K562 (cell line): ENCODE measurements around the gene SLC4A2. TPM values are rescaled to one million over a fixed set of nuclear protein-coding genes. Genes with fewer than 3 reads are reported as not detected.
A peak's percentile ranks its signal among the peaks of the same experiment; 100 is the strongest.
"Not testable (repeated sequence)": the region's sequence is repeated elsewhere in the genome, so short reads cannot be mapped to it uniquely, and the experiment has no call there.

Source experiments
- ATF7 ChIP-seq: fragments of 450-650 bp; IDR thresholded peaks from 2 replicates; pipeline ENCODE4 v1.7.1; 2014; ENCODE audit warnings: mild to moderate bottlenecking, moderate library complexity
- CC2D1A ChIP-seq: fragments of 450-650 bp; IDR thresholded peaks from 2 replicates; pipeline ENCODE4 v1.6.1; 2017; ENCODE audit warnings: mild to moderate bottlenecking
- DPF2 ChIP-seq: fragments of 450-650 bp; IDR thresholded peaks from 2 replicates; pipeline ENCODE4 v1.6.1; 2016
- MAFG ChIP-seq: fragments of 450-650 bp; conservative IDR thresholded peaks from 2 replicates; pipeline ENCODE4 v1.6.1; 2016; ENCODE audit warnings: missing genetic modification characterization, missing compliant biosample characterization
- NR4A1 ChIP-seq, 2 experiments: fragments of 250-450 bp in 1 of 2; fragments of 450-650 bp in 1 of 2; sonication (Bioruptor Pico) in 1 of 2; IDR thresholded peaks; 2 replicates each; pipeline versions ENCODE4 v1.4.0 to v1.6.1; 2016 to 2020; ENCODE audit warnings: mild to moderate bottlenecking in 2 of 2, missing compliant biosample characterization in 1 of 2, missing genetic modification characterization in 1 of 2, moderate library complexity in 1 of 2
- ZNF707 ChIP-seq: fragments of 250-450 bp; sonication (Bioruptor Pico); conservative IDR thresholded peaks from 2 replicates; pipeline ENCODE4 v1.8.0; 2022; ENCODE audit warnings: inconsistent platforms, mild to moderate bottlenecking, moderate library complexity
- ZNF75A ChIP-seq: fragments of 450-650 bp; formaldehyde crosslinking; IDR thresholded peaks from 2 replicates; pipeline ENCODE4 v1.4.0; 2020; ENCODE audit warnings: mild to moderate bottlenecking
- polyA plus RNA-seq, 8 experiments: library from polyadenylated mRNA; depleted of rRNA in 4 of 8; stranded (reverse) in 5 of 8; unstranded in 3 of 8; fragments of >200 nt; fragmentation: Nextera tagmentation in 2 of 8; fragmentation: Illumina TruSeq in 1 of 8; extraction: Ambion mirVana in 2 of 8; extraction: Trizol in 1 of 8; gene quantifications; 2 replicates each; pipeline versions ENCODE4 v1.2.1 to v1.2.3, GENCODE V29; 2011 to 2014; ENCODE audit warnings: inconsistent platforms in 1 of 8, missing spikeins in 1 of 8
- total RNA-seq, 7 experiments: library from RNA; depleted of rRNA in 6 of 7; stranded (reverse); fragments of >200 nt in 6 of 7; fragmentation: Illumina TruSeq in 2 of 7; extraction: Trizol in 2 of 7; gene quantifications; 2 replicates each; pipeline versions ENCODE4 v1.2.1 to v1.2.3, GENCODE V29; 2011 to 2021; ENCODE audit warnings: low replicate concordance in 1 of 7
- TF ChIP-seq, protein P1 (sequence below): fragments of 250-450 bp; sonication (Bioruptor Pico); IDR thresholded peaks from 2 replicates; pipeline ENCODE4 v1.4.0; 2020
- TF ChIP-seq, protein P2 (sequence below), 2 experiments: fragments of 450-650 bp in 1 of 2; sonication (generic) in 1 of 2; formaldehyde crosslinking in 1 of 2; IDR thresholded peaks; 2 replicates each; pipeline versions ENCODE4 v1.7.1 to v1.9.0; 2016 to 2022; ENCODE audit warnings: inconsistent platforms in 1 of 2, mild to moderate bottlenecking in 1 of 2, missing genetic modification reagents in 1 of 2

SLC4A2 gene
- total and polyA plus RNA-seq, 9 of the 15 experiments (the other 6 are each of a cell fraction or from before 2014, with no cell fraction given), result 11.4 to 375 (median 130) TPM

GRCh38 chr7:151026771-151027727, 32.3 kb upstream of the SLC4A2 start (continued):
- TF ChIP-seq, protein P1, sequence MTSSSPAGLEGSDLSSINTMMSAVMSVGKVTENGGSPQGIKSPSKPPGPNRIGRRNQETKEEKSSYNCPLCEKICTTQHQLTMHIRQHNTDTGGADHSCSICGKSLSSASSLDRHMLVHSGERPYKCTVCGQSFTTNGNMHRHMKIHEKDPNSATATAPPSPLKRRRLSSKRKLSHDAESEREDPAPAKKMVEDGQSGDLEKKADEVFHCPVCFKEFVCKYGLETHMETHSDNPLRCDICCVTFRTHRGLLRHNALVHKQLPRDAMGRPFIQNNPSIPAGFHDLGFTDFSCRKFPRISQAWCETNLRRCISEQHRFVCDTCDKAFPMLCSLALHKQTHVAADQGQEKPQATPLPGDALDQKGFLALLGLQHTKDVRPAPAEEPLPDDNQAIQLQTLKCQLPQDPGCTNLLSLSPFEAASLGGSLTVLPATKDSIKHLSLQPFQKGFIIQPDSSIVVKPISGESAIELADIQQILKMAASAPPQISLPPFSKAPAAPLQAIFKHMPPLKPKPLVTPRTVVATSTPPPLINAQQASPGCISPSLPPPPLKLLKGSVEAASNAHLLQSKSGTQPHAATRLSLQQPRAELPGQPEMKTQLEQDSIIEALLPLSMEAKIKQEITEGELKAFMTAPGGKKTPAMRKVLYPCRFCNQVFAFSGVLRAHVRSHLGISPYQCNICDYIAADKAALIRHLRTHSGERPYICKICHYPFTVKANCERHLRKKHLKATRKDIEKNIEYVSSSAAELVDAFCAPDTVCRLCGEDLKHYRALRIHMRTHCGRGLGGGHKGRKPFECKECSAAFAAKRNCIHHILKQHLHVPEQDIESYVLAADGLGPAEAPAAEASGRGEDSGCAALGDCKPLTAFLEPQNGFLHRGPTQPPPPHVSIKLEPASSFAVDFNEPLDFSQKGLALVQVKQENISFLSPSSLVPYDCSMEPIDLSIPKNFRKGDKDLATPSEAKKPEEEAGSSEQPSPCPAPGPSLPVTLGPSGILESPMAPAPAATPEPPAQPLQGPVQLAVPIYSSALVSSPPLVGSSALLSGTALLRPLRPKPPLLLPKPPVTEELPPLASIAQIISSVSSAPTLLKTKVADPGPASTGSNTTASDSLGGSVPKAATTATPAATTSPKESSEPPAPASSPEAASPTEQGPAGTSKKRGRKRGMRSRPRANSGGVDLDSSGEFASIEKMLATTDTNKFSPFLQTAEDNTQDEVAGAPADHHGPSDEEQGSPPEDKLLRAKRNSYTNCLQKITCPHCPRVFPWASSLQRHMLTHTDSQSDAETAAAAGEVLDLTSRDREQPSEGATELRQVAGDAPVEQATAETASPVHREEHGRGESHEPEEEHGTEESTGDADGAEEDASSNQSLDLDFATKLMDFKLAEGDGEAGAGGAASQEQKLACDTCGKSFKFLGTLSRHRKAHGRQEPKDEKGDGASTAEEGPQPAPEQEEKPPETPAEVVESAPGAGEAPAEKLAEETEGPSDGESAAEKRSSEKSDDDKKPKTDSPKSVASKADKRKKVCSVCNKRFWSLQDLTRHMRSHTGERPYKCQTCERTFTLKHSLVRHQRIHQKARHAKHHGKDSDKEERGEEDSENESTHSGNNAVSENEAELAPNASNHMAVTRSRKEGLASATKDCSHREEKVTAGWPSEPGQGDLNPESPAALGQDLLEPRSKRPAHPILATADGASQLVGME (CRISPR knock-in tag), result peak; percentile 91; the same call in 1 of the 2 replicates
- TF ChIP-seq NR4A1 (CRISPR knock-in tag; IDR thresholded peaks at IDR 0.05), result 0 out of 2 replicates have a peak, but pooled peaks have one; percentile 13
- TF ChIP-seq NR4A1 (tag; IDR thresholded peaks at IDR 0.05), result peak; percentile 99
- peak; percentile 66 for TF ChIP-seq MAFG
- peak; percentile 73; the same call in 1 of the 2 replicates for TF ChIP-seq ZNF75A (CRISPR knock-in tag)
- TF ChIP-seq ZNF707 (CRISPR knock-in tag), result 0 out of 2 replicates have a peak, but pooled peaks have one; percentile 26
- peak; percentile 81 for TF ChIP-seq DPF2
- peak; percentile 64; the same call in 1 of the 2 replicates for TF ChIP-seq ATF7
- peak; percentile 13; the same call in 1 of the 2 replicates for TF ChIP-seq CC2D1A
- TF ChIP-seq, protein P2, sequence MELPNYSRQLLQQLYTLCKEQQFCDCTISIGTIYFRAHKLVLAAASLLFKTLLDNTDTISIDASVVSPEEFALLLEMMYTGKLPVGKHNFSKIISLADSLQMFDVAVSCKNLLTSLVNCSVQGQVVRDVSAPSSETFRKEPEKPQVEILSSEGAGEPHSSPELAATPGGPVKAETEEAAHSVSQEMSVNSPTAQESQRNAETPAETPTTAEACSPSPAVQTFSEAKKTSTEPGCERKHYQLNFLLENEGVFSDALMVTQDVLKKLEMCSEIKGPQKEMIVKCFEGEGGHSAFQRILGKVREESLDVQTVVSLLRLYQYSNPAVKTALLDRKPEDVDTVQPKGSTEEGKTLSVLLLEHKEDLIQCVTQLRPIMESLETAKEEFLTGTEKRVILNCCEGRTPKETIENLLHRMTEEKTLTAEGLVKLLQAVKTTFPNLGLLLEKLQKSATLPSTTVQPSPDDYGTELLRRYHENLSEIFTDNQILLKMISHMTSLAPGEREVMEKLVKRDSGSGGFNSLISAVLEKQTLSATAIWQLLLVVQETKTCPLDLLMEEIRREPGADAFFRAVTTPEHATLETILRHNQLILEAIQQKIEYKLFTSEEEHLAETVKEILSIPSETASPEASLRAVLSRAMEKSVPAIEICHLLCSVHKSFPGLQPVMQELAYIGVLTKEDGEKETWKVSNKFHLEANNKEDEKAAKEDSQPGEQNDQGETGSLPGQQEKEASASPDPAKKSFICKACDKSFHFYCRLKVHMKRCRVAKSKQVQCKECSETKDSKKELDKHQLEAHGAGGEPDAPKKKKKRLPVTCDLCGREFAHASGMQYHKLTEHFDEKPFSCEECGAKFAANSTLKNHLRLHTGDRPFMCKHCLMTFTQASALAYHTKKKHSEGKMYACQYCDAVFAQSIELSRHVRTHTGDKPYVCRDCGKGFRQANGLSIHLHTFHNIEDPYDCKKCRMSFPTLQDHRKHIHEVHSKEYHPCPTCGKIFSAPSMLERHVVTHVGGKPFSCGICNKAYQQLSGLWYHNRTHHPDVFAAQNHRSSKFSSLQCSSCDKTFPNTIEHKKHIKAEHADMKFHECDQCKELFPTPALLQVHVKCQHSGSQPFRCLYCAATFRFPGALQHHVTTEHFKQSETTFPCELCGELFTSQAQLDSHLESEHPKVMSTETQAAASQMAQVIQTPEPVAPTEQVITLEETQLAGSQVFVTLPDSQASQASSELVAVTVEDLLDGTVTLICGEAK (IDR thresholded peaks at IDR 0.05), result 0 out of 2 replicates have a peak, but pooled peaks have one; percentile 52
- TF ChIP-seq, protein P2 (CRISPR knock-in tag; IDR thresholded peaks at IDR 0.05), result not testable (repeated sequence)
